PC-3 (cell line): Measurements from ENCODE around the gene ARHGEF5. TPM values are rescaled to one million over a fixed set of nuclear protein-coding genes. Genes with fewer than 3 reads are reported as not detected.

ENCODE experiments used
- ATAC-seq: fragments of 200-7000 bp; cut with Tn5 transposase; 2 replicates; pipeline ENCODE4 v1.9.1; 2020; ENCODE audit warnings: mild to moderate bottlenecking, moderate library complexity
- BruUV-seq: library from RNA; stranded (reverse); fragments of 400-500 nt; replicated peaks from 2 replicates; lab custom pipeline; 2021; lab: Mats Ljungman, UMichigan
- CTCF ChIA-PET: fragments of 300-600 bp; sonication (Branson Sonifier 250); formaldehyde crosslinking; loops from one replicate; lab custom pipeline; 2022; ENCODE audit warnings: antibody characterized with exemption; lab: Charles Lee
- POLR2A ChIA-PET: fragments of 300-600 bp; sonication (Branson Sonifier 250); formaldehyde crosslinking; loops from one replicate; lab custom pipeline; 2022; ENCODE audit warnings: antibody characterized with exemption; ENCODE audit not compliant: unreplicated experiment; lab: Charles Lee
- DNase-seq: peaks from one replicate; pipeline ENCODE4 v3.0.0-alpha.2; 2015
- H2AFZ ChIP-seq: fragments of 300-600 bp; sonication (generic); 2 replicates; pipeline ENCODE4 v1.6.0; 2016; ENCODE audit warnings: antibody characterized with exemption, low read length
- H3F3A ChIP-seq: fragments of 300-600 bp; sonication (generic); one replicate; pipeline ENCODE4 v1.6.0; 2017; ENCODE audit warnings: antibody characterized with exemption, low read length, control low read depth, mild to moderate bottlenecking; ENCODE audit not compliant: unreplicated experiment
- H3K27ac ChIP-seq: fragments of 300-600 bp; sonication (generic); 2 replicates; pipeline ENCODE4 v1.5.1; 2016; ENCODE audit warnings: mild to moderate bottlenecking, low read length
- H3K27me3 ChIP-seq: fragments of 300-600 bp; sonication (generic); 2 replicates; pipeline ENCODE4 v1.6.1; 2016; ENCODE audit warnings: low read length, mixed read lengths
- H3K36me3 ChIP-seq: fragments of 300-600 bp; sonication (generic); 2 replicates; pipeline ENCODE4 v1.6.1; 2016; ENCODE audit warnings: low read depth, mixed run types, low read length, mixed read lengths
- H3K4me1 ChIP-seq: fragments of 300-600 bp; sonication (generic); 2 replicates; pipeline ENCODE4 v1.5.1; 2016; ENCODE audit warnings: low read length; ENCODE audit not compliant: insufficient read depth
- H3K4me2 ChIP-seq: fragments of 300-600 bp; sonication (generic); 2 replicates; pipeline ENCODE4 v1.6.0; 2016; ENCODE audit warnings: low read length
- H3K4me3 ChIP-seq: fragments of 300-600 bp; sonication (generic); 2 replicates; pipeline ENCODE4 v1.5.1; 2016; ENCODE audit warnings: mild to moderate bottlenecking, low read length, mixed read lengths
- H3K79me2 ChIP-seq: fragments of 300-600 bp; sonication (generic); 2 replicates; pipeline ENCODE4 v1.6.1; 2017; ENCODE audit warnings: low read length, mixed read lengths
- H3K9ac ChIP-seq: fragments of 300-600 bp; sonication (generic); 2 replicates; pipeline ENCODE4 v1.6.0; 2016; ENCODE audit warnings: mild to moderate bottlenecking, low read length
- H3K9me2 ChIP-seq: fragments of 300-600 bp; sonication (generic); replicated peaks from 2 replicates; pipeline ENCODE4 v1.6.1; 2016; ENCODE audit warnings: mixed run types, low read length, mixed read lengths
- H3K9me3 ChIP-seq: fragments of 300-600 bp; sonication (generic); 2 replicates; pipeline ENCODE4 v1.6.1; 2016; ENCODE audit warnings: low read length, mixed read lengths
- H4K20me1 ChIP-seq: fragments of 300-600 bp; sonication (generic); 2 replicates; pipeline ENCODE4 v1.6.1; 2016; ENCODE audit warnings: low read length, mixed read lengths
- CTCF ChIP-seq: fragments of 300-600 bp; sonication (generic); conservative IDR thresholded peaks from 2 replicates; pipeline ENCODE4 v1.5.1; 2017; ENCODE audit warnings: antibody characterized with exemption, low read depth, mild to moderate bottlenecking, low read length
- EZH2 ChIP-seq: fragments of 300-600 bp; sonication (generic); IDR thresholded peaks from one replicate; pipeline ENCODE4 v1.6.1; 2017; ENCODE audit warnings: antibody characterized with exemption, mild to moderate bottlenecking, low read length; ENCODE audit not compliant: unreplicated experiment
- EZH2phosphoT487 ChIP-seq: fragments of 300-600 bp; sonication (generic); IDR thresholded peaks from 2 replicates; pipeline ENCODE4 v1.6.1; 2018; ENCODE audit warnings: mild to moderate bottlenecking, antibody characterized with exemption, low read length, borderline replicate concordance
- intact Hi-C: fragments of 100-400 bp; cut with micrococcal nuclease; formaldehyde crosslinking; loops from 2 replicates; pipeline ENCODE4 v1.9.0; 2023
- total RNA-seq: library from RNA; depleted of rRNA; stranded (reverse); fragments of >200 nt; gene quantifications from 2 replicates; pipeline ENCODE4 v1.2.3, GENCODE V29; 2014

ARHGEF5 gene
- total RNA-seq, 1 experiment from 2014 or later = 15.5 TPM

- intact Hi-C loops = no loop called here
- Histone ChIP-seq H3K79me2 (no peaks in the 10 kb centered on the region), H3K4me3 (peak overlapping the region; percentile 63), H4K20me1 (no peaks in the 10 kb centered on the region), H3F3A (no peaks in the 10 kb centered on the region), H3K9me3 (no peaks in the 10 kb centered on the region), H3K27me3 (no peaks in the 10 kb centered on the region), H3K4me2 (peak overlapping the region; percentile 90), H3K27ac (no peak overlapping the region), H2AFZ (peak overlapping the region; percentile 94), H3K9ac (peak overlapping the region; percentile 9; the same call in 1 of the 2 replicates), H3K9me2 (no peaks in the 10 kb centered on the region), H3K36me3 (no peaks in the 10 kb centered on the region), H3K4me1 (0 out of 2 replicates have a peak, but pooled peaks cover 5% of the 10 kb centered on the region)
- CTCF ChIA-PET = interaction anchor here (0.6 to 1.3 kb wide), 3 partner anchors 45 to 264 kb away, joined by 4 to 5 read pairs (median 4); no protein-coding TSS in a partner anchor
- DNase-seq (peak; percentile 74), ATAC-seq (peak; percentile 82)
- TF ChIP-seq CTCF (peak; percentile 84), EZH2phosphoT487 (no peak), EZH2 (no peak)
- POLR2A ChIA-PET = no interaction called here
- no TSS peak for BruUV-seq
Observed at GRCh38 chr7:144391823-144392255, 36.6 kb downstream of the ARHGEF5 start.

- POLR2A ChIA-PET = no interaction called here
- DNase-seq (no peak), ATAC-seq (no peak)
- CTCF ChIA-PET = no interaction called here
- H3K27me3 ChIP-seq = peaks cover 3% of the 10 kb centered on the region; the same call in 1 of the 2 replicates
- no TSS peak for BruUV-seq
- H3K4me3 ChIP-seq = no peak overlapping the region
- no peaks in the 10 kb centered on the region for H3K79me2 ChIP-seq
- no peaks in the 10 kb centered on the region for H3K36me3 ChIP-seq
- no peaks in the 10 kb centered on the region for H3F3A ChIP-seq
- 0 out of 2 replicates have a peak, but pooled peaks cover 2% of the 10 kb centered on the region for H3K4me1 ChIP-seq
- H3K4me2 ChIP-seq = no peak overlapping the region
- no peaks in the 10 kb centered on the region for H4K20me1 ChIP-seq
- H3K9me2 ChIP-seq = no peaks in the 10 kb centered on the region
- no peak overlapping the region for H3K9ac ChIP-seq
- no peak for TF ChIP-seq EZH2
- no peak for TF ChIP-seq CTCF
- TF ChIP-seq EZH2phosphoT487 = no peak
- H3K9me3 ChIP-seq = no peaks in the 10 kb centered on the region
- no peak overlapping the region for H3K27ac ChIP-seq
- intact Hi-C loops = no loop called here
- H2AFZ ChIP-seq = no peak overlapping the region
Observed at GRCh38 chr7:144397086-144397485, 41.9 kb downstream of the ARHGEF5 start.

- no peak for ATAC-seq
- no TSS peak for BruUV-seq
- Histone ChIP-seq H4K20me1 (no peaks in the 10 kb centered on the region), H3K36me3 (no peaks in the 10 kb centered on the region), H3K9me2 (no peaks in the 10 kb centered on the region), H3K79me2 (no peaks in the 10 kb centered on the region), H3K27me3 (peaks cover 3% of the 10 kb centered on the region; the same call in 1 of the 2 replicates), H3K9ac (no peak overlapping the region), H3F3A (no peaks in the 10 kb centered on the region), H3K9me3 (no peaks in the 10 kb centered on the region), H3K4me1 (no peaks in the 10 kb centered on the region), H3K4me2 (no peak overlapping the region), H3K27ac (no peak overlapping the region), H3K4me3 (no peak overlapping the region), H2AFZ (no peak overlapping the region)
- ChIA-PET POLR2A (no interaction called here), CTCF (no interaction called here)
- TF ChIP-seq CTCF (no peak), EZH2phosphoT487 (no peak), EZH2 (no peak)
- intact Hi-C loops = no loop called here
- DNase-seq = no peak
Observed at GRCh38 chr7:144398291-144398690, 43.1 kb downstream of the ARHGEF5 start.
